NCI-H510A (cell line): Measurements from ENCODE around the gene ARID2.

ENCODE experiments used
- DNase-seq: peaks from one replicate; lab custom pipeline; 2025; lab: John Stamatoyannopoulos, UW

The ARID2 gene

GRCh38 chr12:45762185-45763110 lies 32.9 kb downstream of the ARID2 start:
- peak; percentile 17 for DNase-seq

- no peak for DNase-seq
Measured at GRCh38 chr12:45763381-45763780, 33.9 kb downstream of the ARID2 start.

GRCh38 chr12:45768194-45768593 lies 38.7 kb downstream of the ARID2 start:
- DNase-seq: no peak

DNA sequence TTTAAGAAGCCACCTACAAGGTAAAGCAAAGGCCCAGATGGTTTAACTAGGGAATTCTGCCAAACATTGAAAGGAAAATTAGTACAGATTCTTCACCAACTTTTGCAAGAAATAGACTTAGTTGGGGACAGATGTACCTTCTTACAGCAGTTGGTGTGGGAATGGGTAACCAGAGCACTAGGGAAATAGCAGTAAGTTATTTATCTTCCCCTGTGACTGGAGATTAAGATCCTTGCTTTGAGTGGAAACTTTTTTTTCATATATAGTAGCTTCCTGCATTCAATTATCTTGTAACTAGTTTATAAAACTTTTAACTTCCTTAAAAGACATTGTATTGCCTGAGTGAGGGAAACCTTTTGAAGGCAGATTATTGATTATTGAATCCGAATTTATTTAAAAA lies 44.2 kb downstream of the ARID2 start:
- DNase-seq: no peak

- DNase-seq: no peak
Measured at GRCh38 chr12:45774508-45775162, 45.1 kb downstream of the ARID2 start.

- DNase-seq: no peak
Measured at GRCh38 chr12:45775465-45775864, 46.0 kb downstream of the ARID2 start.

DNA sequence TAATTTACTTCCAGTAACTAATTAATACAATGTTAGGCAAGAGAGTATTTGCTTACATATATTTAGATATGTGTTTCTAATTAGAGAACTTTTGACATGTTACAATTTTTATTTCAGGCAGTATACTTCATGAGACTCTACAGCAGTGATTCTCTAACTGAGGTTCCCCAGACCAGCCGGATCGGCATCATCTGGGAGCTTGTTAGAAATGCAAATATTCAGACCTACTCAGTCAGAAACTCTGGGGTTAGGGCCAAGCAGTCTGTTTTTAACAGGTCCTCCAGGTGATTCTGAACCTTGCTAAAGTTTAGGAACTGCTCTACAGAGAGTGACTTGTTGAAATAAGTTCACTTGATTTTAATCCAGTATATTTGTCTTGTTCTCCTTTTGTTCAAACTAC lies 46.5 kb downstream of the ARID2 start:
- DNase-seq: no peak

GRCh38 chr12:45779936-45780335 lies 50.4 kb downstream of the ARID2 start:
- no peak for DNase-seq

DNA sequence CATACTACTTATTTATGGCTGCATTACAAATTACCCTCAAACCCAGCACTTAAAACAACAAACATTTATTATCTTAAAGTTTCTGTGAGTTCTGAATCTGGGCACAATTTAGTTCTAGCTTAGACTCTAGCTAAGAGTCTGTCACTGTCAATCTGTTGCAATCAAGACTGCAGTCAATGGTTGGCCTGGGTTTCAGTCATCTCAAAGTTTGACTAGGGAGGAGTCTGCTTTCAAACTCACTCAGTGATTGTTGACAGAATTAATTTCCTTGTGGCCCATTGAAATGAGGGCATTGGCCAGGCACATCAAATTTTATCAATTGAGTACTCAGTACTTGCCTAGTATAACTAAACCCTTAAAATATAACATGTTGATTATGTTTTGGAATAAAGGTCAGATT lies 51.6 kb downstream of the ARID2 start:
- no peak for DNase-seq

DNA sequence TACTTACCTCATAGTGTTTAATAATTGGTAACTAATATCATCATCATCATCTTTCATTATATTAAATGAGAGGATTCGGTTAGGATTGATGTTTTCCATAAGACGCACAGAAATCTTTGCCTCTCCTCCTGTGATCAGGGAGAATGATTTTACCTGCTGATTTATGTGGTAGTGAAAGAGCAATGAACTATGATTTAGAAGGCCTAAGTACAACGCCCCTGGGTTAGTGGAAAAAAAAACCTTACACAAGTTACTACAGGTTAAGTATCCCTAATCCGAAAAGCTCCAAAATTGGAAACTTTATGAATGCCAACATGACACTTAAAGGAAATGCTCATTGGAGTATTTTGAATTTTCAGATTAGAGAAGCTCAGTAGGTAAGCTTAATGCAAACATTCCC lies 55.8 kb downstream of the ARID2 start:
- no peak for DNase-seq

DNA sequence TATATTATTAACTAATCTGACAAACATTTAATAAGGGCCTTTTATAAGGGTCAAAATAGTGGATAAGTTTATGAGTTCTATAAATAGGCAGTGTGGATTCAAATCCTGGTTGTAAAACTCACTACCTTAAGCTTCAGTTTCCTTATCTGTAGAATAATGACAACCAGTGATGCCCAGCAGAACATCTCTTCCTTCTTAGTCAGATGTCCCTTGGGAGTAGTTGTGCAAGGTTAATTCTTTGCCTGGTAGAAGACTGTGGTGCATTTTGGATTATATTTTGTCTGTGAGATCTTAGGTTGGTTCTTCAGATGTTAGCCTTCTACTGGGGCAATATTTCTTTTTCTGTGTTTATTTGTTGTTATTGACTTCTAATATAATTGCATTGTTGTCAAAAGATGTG lies 59.5 kb downstream of the ARID2 start:
- no peak for DNase-seq

GRCh38 chr12:45794422-45794821 lies 64.9 kb downstream of the ARID2 start:
- no peak for DNase-seq

DNA sequence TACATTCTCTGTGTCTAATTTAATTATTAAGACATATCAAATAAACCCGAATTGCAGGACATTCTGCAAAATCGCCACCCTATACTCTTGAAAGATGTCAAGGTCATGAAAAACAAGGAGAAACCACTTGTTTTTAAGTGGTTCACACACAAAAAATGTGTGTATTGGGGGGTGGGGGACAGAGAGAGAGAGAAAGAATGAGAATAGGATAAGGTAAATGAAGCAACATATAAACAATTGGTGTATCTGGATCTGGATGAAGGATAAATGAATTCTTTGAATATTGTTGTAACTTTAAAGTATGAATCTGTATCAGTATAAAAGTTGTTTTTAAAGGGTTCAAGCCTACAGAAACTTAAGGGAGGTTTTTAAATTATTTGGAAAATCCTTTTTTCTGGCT lies 72.1 kb downstream of the ARID2 start:
- DNase-seq: no peak

DNA sequence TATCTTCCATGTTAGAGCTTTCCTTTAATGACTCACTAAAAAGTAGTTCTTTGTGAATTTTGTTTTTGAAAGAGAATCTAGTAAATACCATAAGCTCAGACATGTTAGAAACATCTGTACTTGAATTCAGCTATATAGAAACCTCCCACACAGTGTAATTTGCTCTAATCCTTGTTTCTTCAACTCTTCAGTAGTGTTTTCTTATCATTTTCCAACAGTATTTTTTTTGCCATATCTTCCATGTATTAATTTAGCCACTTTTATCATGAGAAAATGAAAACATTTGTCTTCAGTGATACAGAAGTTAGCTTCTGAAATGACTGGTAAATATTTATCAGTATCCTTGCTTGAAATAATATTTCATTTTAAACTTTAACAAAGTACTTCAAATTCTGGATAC lies 73.6 kb downstream of the ARID2 start:
- DNase-seq: no peak

- DNase-seq: no peak
Measured at GRCh38 chr12:45816652-45817051, 87.1 kb downstream of the ARID2 start.

GRCh38 chr12:45827974-45828373 lies 98.5 kb downstream of the ARID2 start:
- DNase-seq: no peak

DNA sequence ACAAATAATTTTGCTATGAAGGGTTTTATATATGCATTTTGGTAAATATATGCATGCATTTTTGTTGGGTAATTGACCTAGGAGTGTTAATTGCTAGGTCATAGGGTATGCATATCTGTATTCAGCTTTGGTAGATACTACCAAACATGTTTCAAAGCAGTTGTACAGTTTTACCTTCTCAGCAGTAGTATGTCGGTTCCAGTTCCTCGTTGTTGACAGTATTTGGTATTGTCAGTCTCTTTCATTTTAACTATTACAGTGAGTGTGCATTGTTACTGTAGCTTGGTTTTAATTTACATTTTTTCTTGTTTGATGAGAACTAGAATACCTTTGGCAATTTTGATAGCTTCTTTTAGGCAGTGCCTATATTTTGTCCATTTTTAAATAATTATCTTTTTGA lies 98.9 kb downstream of the ARID2 start:
- no peak for DNase-seq

- no peak for DNase-seq
Measured at GRCh38 chr12:45831590-45831989, 102.1 kb downstream of the ARID2 start.

DNA sequence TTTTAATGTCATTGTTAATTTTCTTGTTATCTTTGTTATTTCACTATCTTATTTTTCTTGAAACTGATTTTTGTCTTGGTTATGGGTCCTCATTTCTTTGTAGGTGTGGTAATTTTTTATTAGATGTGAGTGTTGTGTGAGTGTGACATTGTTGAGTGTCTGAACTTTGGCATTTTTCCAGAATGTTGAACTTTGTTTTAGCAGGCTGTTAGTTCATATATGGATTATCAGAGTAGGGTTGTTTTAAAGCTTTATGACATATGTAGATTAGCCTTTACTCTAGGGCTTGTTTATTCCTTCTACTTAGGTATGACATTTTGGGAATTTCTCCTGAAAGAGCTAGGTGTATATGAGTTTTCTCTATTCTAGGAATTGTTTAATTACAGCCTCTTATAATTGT lies 103.9 kb downstream of the ARID2 start:
- DNase-seq: no peak

- DNase-seq: no peak
Measured at GRCh38 chr12:45834809-45835208, 105.3 kb downstream of the ARID2 start.

DNA sequence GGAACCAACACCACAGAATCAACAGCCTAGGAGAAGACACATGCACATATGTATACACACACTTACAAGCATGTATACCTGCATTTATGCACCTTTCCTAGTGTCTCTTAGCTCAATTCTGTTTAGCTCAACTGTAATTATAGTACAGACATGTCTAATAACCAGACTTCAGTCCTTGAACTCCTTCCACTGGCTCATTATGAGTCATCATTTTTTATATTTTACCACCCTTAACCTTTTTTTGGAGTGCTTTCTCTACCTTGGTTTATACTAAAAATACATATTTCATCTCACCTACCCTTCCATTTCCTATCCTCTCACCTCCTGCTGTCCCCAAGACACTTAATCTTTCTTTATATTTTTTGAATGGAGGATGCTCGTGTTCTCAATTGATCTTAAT lies 110.4 kb downstream of the ARID2 start:
- no peak for DNase-seq

- no peak for DNase-seq
Measured at GRCh38 chr12:45849289-45849688, 119.8 kb downstream of the ARID2 start.

GRCh38 chr12:45850302-45850701 lies 120.8 kb downstream of the ARID2 start:
- DNase-seq: no peak

DNA sequence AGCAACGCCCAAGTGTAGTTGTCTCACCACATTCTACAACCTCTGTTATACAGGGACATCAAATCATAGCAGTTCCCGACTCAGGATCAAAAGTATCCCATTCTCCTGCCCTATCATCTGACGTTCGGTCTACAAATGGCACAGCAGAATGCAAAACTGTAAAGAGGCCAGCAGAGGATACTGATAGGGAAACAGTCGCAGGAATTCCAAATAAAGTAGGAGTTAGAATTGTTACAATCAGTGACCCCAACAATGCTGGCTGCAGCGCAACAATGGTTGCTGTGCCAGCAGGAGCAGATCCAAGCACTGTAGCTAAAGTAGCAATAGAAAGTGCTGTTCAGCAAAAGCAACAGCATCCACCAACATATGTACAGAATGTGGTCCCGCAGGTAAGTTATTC lies 123.0 kb downstream of the ARID2 start:
- no peak for DNase-seq
